Testis (tissue), 3 donors: ENCODE results near the gene FOXR1. TPM values are rescaled to one million over a fixed set of nuclear protein-coding genes. Genes with fewer than 3 reads are reported as not detected.
"Not testable (repeated sequence)": the region's sequence is repeated elsewhere in the genome, so short reads cannot be mapped to it uniquely, and the experiment has no call there.

Source experiments
- DNase-seq: peaks from one replicate; pipeline ENCODE4 v3.0.0-alpha.2; 2019
- H3K27ac ChIP-seq, 2 donors: fragments of 200-600 bp; sonication (generic); one replicate each; pipeline ENCODE4 v1.5.1; 2019
- H3K27me3 ChIP-seq: fragments of 200-600 bp; sonication (generic); one replicate; pipeline ENCODE4 v1.5.1; 2019
- H3K36me3 ChIP-seq: fragments of 200-600 bp; sonication (generic); one replicate; pipeline ENCODE4 v1.5.1; 2017; ENCODE audit warnings: low read depth; ENCODE audit errors: missing control alignments
- H3K4me1 ChIP-seq: fragments of 200-600 bp; sonication (generic); one replicate; pipeline ENCODE4 v1.5.1; 2019
- H3K4me3 ChIP-seq, 2 donors: fragments of 200-600 bp; sonication (generic); one replicate each; pipeline ENCODE4 v1.5.1; 2017 to 2019
- H3K9me3 ChIP-seq: fragments of 200-600 bp; sonication (generic); one replicate; pipeline ENCODE4 v1.5.1; 2017
- POLR2A ChIP-seq: fragments of 450-650 bp; IDR thresholded peaks from one replicate; pipeline ENCODE4 v1.6.1; 2017; ENCODE audit warnings: antibody characterized with exemption, mild to moderate bottlenecking, moderate library complexity
- WGBS, 2 donors: methylation state at CpG; one replicate each; pipeline ENCODE4 v1.1.5; 2018; 5-methylcytosine and 5-hydroxymethylcytosine counted together
- intact Hi-C: fragments of 100-400 bp; cut with DNase I; formaldehyde crosslinking; loops from one replicate; pipeline ENCODE4 v1.15.1; 2023; ENCODE audit warnings: low total_unique reads
- polyA plus RNA-seq: library from polyadenylated mRNA; stranded (reverse); fragments of 350-450 nt; fragmentation: Illumina TruSeq; extraction: RNeasy Lipid Tissue Mini Kit (QIAGEN cat#74804); gene quantifications from one replicate; pipeline ENCODE4 v1.2.3, GENCODE V29; 2014; ENCODE audit warnings: low read depth, low replicate concordance; ENCODE audit not compliant: insufficient read depth
- total RNA-seq, 2 donors: library from RNA; depleted of rRNA; stranded (reverse); fragments of >200 nt; gene quantifications; one replicate each; pipeline ENCODE4 v1.2.3, GENCODE V29; 2016
- TF ChIP-seq, protein P1 (sequence below), 3 experiments: fragments of 450-650 bp in 2 of 3; fragments of 200-600 bp in 1 of 3; sonication (generic) in 1 of 3; IDR thresholded peaks; one replicate each; pipeline ENCODE4 v1.5.1; 2016 to 2019; ENCODE audit warnings: antibody characterized with exemption in 3 of 3, mild to moderate bottlenecking in 2 of 3, moderate library complexity in 1 of 3

The FOXR1 gene
- total and polyA plus RNA-seq, 3 donors from 2014 or later, result 5.0 to 8.9 (median 7.3) TPM

DNA sequence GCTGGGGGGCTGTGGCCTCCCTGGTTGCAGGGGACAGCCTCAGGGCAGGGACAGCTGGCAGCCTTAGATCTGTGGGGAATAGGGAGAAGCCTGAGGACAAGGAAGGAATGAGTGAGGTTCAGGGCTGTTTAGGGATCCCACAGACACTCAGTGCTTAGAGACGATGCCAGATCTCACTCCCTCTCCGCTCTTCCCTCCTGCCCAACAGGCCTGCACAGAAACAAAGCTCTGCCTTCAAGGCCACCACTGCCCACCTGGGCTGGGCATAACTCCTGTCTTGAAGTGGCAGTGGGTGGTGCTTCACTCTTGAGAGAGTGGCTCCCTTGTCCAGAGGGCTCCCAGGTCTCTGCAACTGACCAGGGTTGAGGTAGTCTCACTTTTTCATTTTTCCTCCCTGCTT, 13.3 kb downstream of the FOXR1 start:
- intact Hi-C loops, result no loop called here
- 55 to 94% methylated on average over 2 of the region's 2 CpGs for WGBS, 2 donors
- no peak for TF ChIP-seq POLR2A
- TF ChIP-seq, protein P1, sequence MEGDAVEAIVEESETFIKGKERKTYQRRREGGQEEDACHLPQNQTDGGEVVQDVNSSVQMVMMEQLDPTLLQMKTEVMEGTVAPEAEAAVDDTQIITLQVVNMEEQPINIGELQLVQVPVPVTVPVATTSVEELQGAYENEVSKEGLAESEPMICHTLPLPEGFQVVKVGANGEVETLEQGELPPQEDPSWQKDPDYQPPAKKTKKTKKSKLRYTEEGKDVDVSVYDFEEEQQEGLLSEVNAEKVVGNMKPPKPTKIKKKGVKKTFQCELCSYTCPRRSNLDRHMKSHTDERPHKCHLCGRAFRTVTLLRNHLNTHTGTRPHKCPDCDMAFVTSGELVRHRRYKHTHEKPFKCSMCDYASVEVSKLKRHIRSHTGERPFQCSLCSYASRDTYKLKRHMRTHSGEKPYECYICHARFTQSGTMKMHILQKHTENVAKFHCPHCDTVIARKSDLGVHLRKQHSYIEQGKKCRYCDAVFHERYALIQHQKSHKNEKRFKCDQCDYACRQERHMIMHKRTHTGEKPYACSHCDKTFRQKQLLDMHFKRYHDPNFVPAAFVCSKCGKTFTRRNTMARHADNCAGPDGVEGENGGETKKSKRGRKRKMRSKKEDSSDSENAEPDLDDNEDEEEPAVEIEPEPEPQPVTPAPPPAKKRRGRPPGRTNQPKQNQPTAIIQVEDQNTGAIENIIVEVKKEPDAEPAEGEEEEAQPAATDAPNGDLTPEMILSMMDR (IDR thresholded peaks at IDR 0.05), result no peak
- no peaks in the 10 kb centered on the region for H3K36me3 ChIP-seq
- H3K27ac ChIP-seq, result no peak overlapping the region
- no peak overlapping the region for H3K4me3 ChIP-seq
- H3K27me3 ChIP-seq, result no peaks in the 10 kb centered on the region
- H3K4me1 ChIP-seq, result peaks cover 4% of the 10 kb centered on the region
- no peaks in the 10 kb centered on the region for H3K9me3 ChIP-seq
- no peak for DNase-seq

DNA sequence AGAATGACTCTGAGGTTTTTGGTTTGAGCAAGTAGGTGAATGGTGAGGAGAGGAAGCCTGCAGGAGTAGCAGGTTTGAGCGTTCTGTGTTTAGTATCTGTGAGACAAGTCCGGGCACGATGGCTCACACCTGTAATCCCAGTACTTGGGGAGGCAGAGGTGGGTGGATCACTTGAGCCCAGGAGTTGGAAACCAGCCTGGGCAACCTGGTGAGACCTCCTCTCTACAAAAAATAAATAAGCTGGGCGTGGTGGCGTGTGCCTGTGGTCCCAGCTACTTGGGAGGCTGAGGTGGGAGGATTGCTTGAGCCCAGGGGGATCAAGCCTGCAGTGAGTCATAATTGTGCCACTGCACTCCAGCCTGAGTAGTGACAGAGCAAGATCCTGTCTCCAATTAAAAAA, 16.7 kb downstream of the FOXR1 start:
- intact Hi-C loops, result no loop called here
- DNase-seq, result no peak
- no peak overlapping the region for H3K4me3 ChIP-seq
- no peaks in the 10 kb centered on the region for H3K36me3 ChIP-seq
- H3K27me3 ChIP-seq, result no peaks in the 10 kb centered on the region
- 81 to 91% methylated on average over 5 of the region's 5 CpGs for WGBS, 2 donors
- no peak overlapping the region for H3K27ac ChIP-seq
- no peaks in the 10 kb centered on the region for H3K4me1 ChIP-seq
- no peaks in the 10 kb centered on the region for H3K9me3 ChIP-seq
- no peak for TF ChIP-seq POLR2A
- TF ChIP-seq, protein P1 (IDR thresholded peaks at IDR 0.05), result no peak

DNA sequence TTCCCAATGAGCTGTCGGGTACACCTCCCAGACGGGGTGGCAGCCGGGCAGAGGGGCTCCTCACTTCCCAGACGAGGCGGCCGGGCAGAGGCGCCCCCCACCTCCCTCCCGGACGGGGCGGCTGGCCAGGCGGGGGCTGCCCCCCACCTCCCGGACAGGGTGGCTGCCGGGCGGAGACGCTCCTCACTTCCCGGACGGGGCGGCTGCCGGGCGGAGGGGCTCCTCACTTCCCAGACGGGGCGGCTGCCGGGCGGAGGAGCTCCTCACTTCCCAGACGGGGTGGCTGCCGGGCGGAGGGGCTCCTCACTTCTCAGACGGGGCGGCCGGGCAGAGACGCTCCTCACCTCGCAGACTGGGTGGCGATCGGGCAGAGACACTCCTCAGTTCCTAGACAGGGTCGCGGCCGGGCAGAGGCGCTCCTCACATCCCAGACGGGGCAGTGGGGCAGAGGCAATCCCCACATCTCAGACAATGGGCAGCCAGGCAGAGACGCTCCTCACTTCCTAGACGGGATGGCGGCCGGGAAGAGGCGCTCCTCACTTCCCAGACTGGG, 20.0 kb downstream of the FOXR1 start:
- H3K9me3 ChIP-seq, intact Hi-C loops, H3K36me3 ChIP-seq, H3K27me3 ChIP-seq, H3K4me1 ChIP-seq, H3K27ac ChIP-seq, DNase-seq: not testable (repeated sequence)
- peak overlapping the region in 1 of 2 donors; percentile 23 for H3K4me3 ChIP-seq
- WGBS, 2 donors, result 72 to 84% methylated on average over 10 to 24 of the region's 44 CpGs

GRCh38 chr11:118996926-118997626, 25.5 kb downstream of the FOXR1 start:
- WGBS, 2 donors, result 9 to 12% methylated on average over 22 of the region's 22 CpGs
- intact Hi-C loops, result no loop called here
- no peak for DNase-seq
- Histone ChIP-seq H3K27me3 (no peaks in the 10 kb centered on the region), H3K4me1 (peaks cover 9% of the 10 kb centered on the region), H3K36me3 (no peaks in the 10 kb centered on the region), H3K4me3 (peak overlapping the region; percentile 74 to 78), H3K9me3 (no peaks in the 10 kb centered on the region), H3K27ac (peak overlapping the region; percentile 16 to 64)
- TF ChIP-seq POLR2A, result no peak
- TF ChIP-seq, protein P1 (IDR thresholded peaks at IDR 0.05), result no peak

DNA sequence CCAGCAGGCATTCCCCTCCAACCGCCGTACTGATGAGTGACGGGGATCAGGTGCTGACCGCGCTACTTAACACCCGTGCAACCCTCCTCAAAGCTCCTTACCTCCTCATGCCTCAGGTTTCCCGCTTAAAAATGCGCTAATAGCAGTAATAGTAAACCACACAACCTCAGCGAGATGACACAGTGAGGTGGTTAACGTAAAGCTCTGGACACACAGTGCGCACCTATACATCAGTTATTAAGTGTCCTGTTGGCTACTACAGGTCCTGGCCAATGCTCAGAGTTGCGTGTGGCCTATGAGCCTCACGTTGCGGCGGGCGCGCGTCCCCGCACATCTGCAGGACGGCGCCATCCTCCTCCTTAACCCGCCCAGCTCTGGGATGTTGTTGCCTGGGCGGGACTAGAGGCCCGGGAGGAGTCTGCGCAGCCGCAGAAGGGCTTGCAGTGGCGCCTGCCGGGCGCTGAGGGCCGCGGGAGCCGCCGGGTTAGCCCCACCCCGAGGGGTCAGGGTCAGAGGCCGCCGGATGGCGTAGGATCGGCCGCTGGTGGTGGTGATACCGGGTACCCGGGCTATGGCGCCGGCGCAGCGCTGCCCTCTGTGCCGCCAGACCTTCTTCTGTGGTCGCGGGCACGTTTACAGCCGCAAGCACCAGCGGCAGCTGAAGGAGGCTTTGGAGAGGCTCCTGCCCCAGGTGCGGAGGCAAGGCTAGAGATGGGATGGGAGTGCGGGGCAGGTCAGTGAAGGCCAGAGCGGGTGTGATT, 26.2 kb downstream of the FOXR1 start, which contains the start of gene CENATAC:
Gene CENATAC, plus strand, starts transcription at position 512 of the 761 bp plus-strand sequence. Its CDS starts 60 bp downstream, at position 572.
- peaks cover 9% of the 10 kb centered on the region for H3K4me1 ChIP-seq
- H3K27ac ChIP-seq, result peak within 1 kb of the TSS; percentile 28 to 64
- 0 to 1% methylated on average over 22 to 44 of the region's 54 CpGs for WGBS, 2 donors
- H3K4me3 ChIP-seq, result peak within 1 kb of the TSS; percentile 74 to 78
- H3K36me3 ChIP-seq, result no peaks in the 10 kb centered on the region
- intact Hi-C loops, result no loop called here
- H3K9me3 ChIP-seq, result no peaks in the 10 kb centered on the region
- peak; percentile 96 for DNase-seq
- TF ChIP-seq, protein P1 (IDR thresholded peaks at IDR 0.05), result no peak
- TF ChIP-seq POLR2A, result no peak
- no peaks in the 10 kb centered on the region for H3K27me3 ChIP-seq
